Gastrocnemius medialis (tissue), 4 donors: Measurements from ENCODE around the gene FOXD3.

Experiments
- POLR2A ChIP-seq, 2 donors: fragments of 450-650 bp; IDR thresholded peaks; one replicate each; pipeline ENCODE4 v1.6.1; 2017; ENCODE audit warnings: antibody characterized with exemption in 2 of 2, mild to moderate bottlenecking in 2 of 2, moderate library complexity in 2 of 2
- TF ChIP-seq, protein P1 (sequence below), 5 experiments: fragments of 450-650 bp in 3 of 5; fragments of 200-600 bp in 2 of 5; sonication (generic) in 2 of 5; IDR thresholded peaks in 4 of 5; conservative IDR thresholded peaks in 1 of 5; 1 replicate in 4 of 5; 2 replicates in 1 of 5; pipeline ENCODE4 v1.5.1; 2016 to 2019; ENCODE audit warnings: antibody characterized with exemption in 5 of 5, mild to moderate bottlenecking in 3 of 5, moderate library complexity in 3 of 5

DNA sequence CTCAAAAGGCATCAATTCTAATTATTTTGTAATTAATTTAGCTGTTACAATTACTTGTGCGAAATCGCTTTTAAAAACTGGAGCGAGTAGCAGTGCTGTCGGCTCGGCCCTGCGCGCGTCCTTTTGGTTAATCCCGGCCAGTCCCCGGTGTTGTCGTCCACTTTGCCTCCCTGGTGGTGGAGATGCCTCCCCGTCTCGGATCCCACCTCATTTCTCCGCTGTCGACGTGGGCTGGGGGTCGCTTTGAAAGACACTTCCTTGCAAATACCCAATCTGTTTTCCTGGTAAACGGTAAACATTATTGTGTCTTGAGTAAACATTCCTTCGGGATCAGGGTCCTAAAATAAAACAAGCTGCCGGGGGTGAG is 3.7 kb downstream of the FOXD3 start:
- TF ChIP-seq, protein P1, sequence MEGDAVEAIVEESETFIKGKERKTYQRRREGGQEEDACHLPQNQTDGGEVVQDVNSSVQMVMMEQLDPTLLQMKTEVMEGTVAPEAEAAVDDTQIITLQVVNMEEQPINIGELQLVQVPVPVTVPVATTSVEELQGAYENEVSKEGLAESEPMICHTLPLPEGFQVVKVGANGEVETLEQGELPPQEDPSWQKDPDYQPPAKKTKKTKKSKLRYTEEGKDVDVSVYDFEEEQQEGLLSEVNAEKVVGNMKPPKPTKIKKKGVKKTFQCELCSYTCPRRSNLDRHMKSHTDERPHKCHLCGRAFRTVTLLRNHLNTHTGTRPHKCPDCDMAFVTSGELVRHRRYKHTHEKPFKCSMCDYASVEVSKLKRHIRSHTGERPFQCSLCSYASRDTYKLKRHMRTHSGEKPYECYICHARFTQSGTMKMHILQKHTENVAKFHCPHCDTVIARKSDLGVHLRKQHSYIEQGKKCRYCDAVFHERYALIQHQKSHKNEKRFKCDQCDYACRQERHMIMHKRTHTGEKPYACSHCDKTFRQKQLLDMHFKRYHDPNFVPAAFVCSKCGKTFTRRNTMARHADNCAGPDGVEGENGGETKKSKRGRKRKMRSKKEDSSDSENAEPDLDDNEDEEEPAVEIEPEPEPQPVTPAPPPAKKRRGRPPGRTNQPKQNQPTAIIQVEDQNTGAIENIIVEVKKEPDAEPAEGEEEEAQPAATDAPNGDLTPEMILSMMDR (IDR thresholded peaks at IDR 0.05 in 4 of 5, conservative IDR thresholded peaks at IDR 0.05 in 1 of 5): no peak
- no peak for TF ChIP-seq POLR2A (IDR thresholded peaks at IDR 0.05)
